RWPE2 (cell line): ENCODE measurements around the gene LAPTM5.

ENCODE experiments used
- ATAC-seq: fragments of 200-7000 bp; cut with Tn5 transposase; 3 replicates; pipeline ENCODE4 v1.9.1; 2021; ENCODE audit warnings: low read depth
- DNase-seq: peaks from one replicate; pipeline ENCODE4 v3.0.0-alpha.2; 2020; ENCODE audit warnings: low spot score
- H3K27ac ChIP-seq: fragments of 450-650 bp; 2 replicates; pipeline ENCODE4 v1.5.1; 2017; ENCODE audit warnings: mild to moderate bottlenecking; ENCODE audit not compliant: poor library complexity, severe bottlenecking
- H3K27me3 ChIP-seq: fragments of 250-450 bp; sonication (Bioruptor Pico); 2 replicates; pipeline ENCODE4 v1.5.1; 2021; ENCODE audit warnings: mild to moderate bottlenecking, moderate library complexity; ENCODE audit not compliant: insufficient read depth, poor library complexity, severe bottlenecking
- H3K36me3 ChIP-seq: fragments of 250-450 bp; sonication (Bioruptor Pico); 2 replicates; pipeline ENCODE4 v1.5.1; 2020; ENCODE audit warnings: low read depth, mild to moderate bottlenecking, moderate library complexity
- H3K4me1 ChIP-seq: fragments of 250-450 bp; sonication (Bioruptor Pico); 2 replicates; pipeline ENCODE4 v1.5.1; 2021; ENCODE audit warnings: mild to moderate bottlenecking, moderate library complexity; ENCODE audit not compliant: insufficient read depth, poor library complexity, severe bottlenecking
- H3K4me3 ChIP-seq: fragments of 250-450 bp; sonication (Bioruptor Pico); 2 replicates; pipeline ENCODE4 v1.5.1; 2021; ENCODE audit warnings: mild to moderate bottlenecking, moderate library complexity; ENCODE audit not compliant: severe bottlenecking
- H3K9me3 ChIP-seq: fragments of 250-450 bp; sonication (Bioruptor Pico); 2 replicates; pipeline ENCODE4 v1.5.1; 2021; ENCODE audit warnings: mild to moderate bottlenecking, moderate library complexity; ENCODE audit not compliant: severe bottlenecking
- CTCF ChIP-seq: fragments of 450-650 bp; IDR thresholded peaks from one replicate; pipeline ENCODE4 v1.5.1; 2017; ENCODE audit warnings: mild to moderate bottlenecking, moderate library complexity; ENCODE audit not compliant: poor library complexity, severe bottlenecking

The LAPTM5 gene

GRCh38 chr1:30701258-30701633, 56.3 kb downstream of the LAPTM5 start:
- Histone ChIP-seq H3K9me3 (no peaks in the 10 kb centered on the region), H3K4me1 (peaks cover 4% of the 10 kb centered on the region), H3K27ac (peak overlapping the region; percentile 11), H3K36me3 (no peaks in the 10 kb centered on the region), H3K4me3 (no peak overlapping the region), H3K27me3 (no peaks in the 10 kb centered on the region)
- TF ChIP-seq CTCF = no peak
- DNase-seq (no peak), ATAC-seq (peak; percentile 35)

- Histone ChIP-seq H3K4me3 (no peak overlapping the region), H3K36me3 (no peaks in the 10 kb centered on the region), H3K27me3 (no peaks in the 10 kb centered on the region), H3K4me1 (peaks cover 4% of the 10 kb centered on the region), H3K9me3 (no peaks in the 10 kb centered on the region), H3K27ac (peak overlapping the region; percentile 11)
- no peak for TF ChIP-seq CTCF
- ATAC-seq = peak; percentile 63
- no peak for DNase-seq
Observed at GRCh38 chr1:30700528-30701257, 56.9 kb downstream of the LAPTM5 start.

GRCh38 chr1:30699762-30700161, 57.8 kb downstream of the LAPTM5 start:
- no peak overlapping the region for H3K27ac ChIP-seq

GRCh38 chr1:30698401-30698981, 59.1 kb downstream of the LAPTM5 start:
- no peaks in the 10 kb centered on the region for H3K9me3 ChIP-seq
- no peak overlapping the region for H3K4me3 ChIP-seq
- DNase-seq = no peak
- TF ChIP-seq CTCF = no peak
- peaks cover 4% of the 10 kb centered on the region for H3K4me1 ChIP-seq
- no peaks in the 10 kb centered on the region for H3K27me3 ChIP-seq
- no peak for ATAC-seq
- H3K27ac ChIP-seq = no peak overlapping the region
- H3K36me3 ChIP-seq = no peaks in the 10 kb centered on the region

More at GRCh38 chr1:30699762-30700161, 57.8 kb downstream of the LAPTM5 start:
- H3K27me3 ChIP-seq = no peaks in the 10 kb centered on the region
- no peak for TF ChIP-seq CTCF
- H3K9me3 ChIP-seq = no peaks in the 10 kb centered on the region
- H3K36me3 ChIP-seq = no peaks in the 10 kb centered on the region
- no peak overlapping the region for H3K4me3 ChIP-seq
- DNase-seq (no peak), ATAC-seq (no peak)
- H3K4me1 ChIP-seq = peaks cover 4% of the 10 kb centered on the region
